Activated CD4-positive, alpha-beta T cell treated with anti-CD3 and anti-CD28 coated beads, Interleukin-2, amount 50 U/mL, for 24 hours (primary cell): ENCODE data around the gene SH3GLB1.

Source experiments
- DNase-seq, 2 donors: peaks; one replicate each; pipeline ENCODE4 v3.0.0-alpha.2; 2020; ENCODE audit warnings: low read depth in 1 of 2, low spot score in 1 of 2

SH3GLB1 gene

GRCh38 chr1:86773341-86774288 lies 69.2 kb downstream of the SH3GLB1 start:
- DNase-seq = no peak

GRCh38 chr1:86774305-86775295 lies 70.2 kb downstream of the SH3GLB1 start:
- peak in 1 of 2 donors; percentile 35 for DNase-seq

GRCh38 chr1:86775395-86775794 lies 71.0 kb downstream of the SH3GLB1 start:
- no peak for DNase-seq

- no peak for DNase-seq
Observed at GRCh38 chr1:86776108-86776507, 71.7 kb downstream of the SH3GLB1 start.

GRCh38 chr1:86778569-86779239 lies 74.3 kb downstream of the SH3GLB1 start:
- no peak for DNase-seq

- DNase-seq = no peak
Observed at GRCh38 chr1:86779308-86780191, 75.2 kb downstream of the SH3GLB1 start.

GRCh38 chr1:86782482-86782881 lies 78.1 kb downstream of the SH3GLB1 start:
- no peak for DNase-seq

GRCh38 chr1:86787621-86788020 lies 83.2 kb downstream of the SH3GLB1 start:
- no peak for DNase-seq

- no peak for DNase-seq
Observed at GRCh38 chr1:86788300-86789206, 84.2 kb downstream of the SH3GLB1 start.

GRCh38 chr1:86795316-86795715 lies 90.9 kb downstream of the SH3GLB1 start:
- no peak for DNase-seq
